Heart right ventricle (tissue), 16 donors: ENCODE data around the gene NEU1. TPM values are rescaled to one million over a fixed set of nuclear protein-coding genes. Genes with fewer than 3 reads are reported as not detected.
"Not testable (repeated sequence)": the region's sequence is repeated elsewhere in the genome, so short reads cannot be mapped to it uniquely, and the experiment has no call there.

Experiments
- ATAC-seq, 8 donors: fragments of 200-7000 bp; cut with Tn5 transposase; one replicate each; pipeline ENCODE4 v1.9.1; 2020; ENCODE audit warnings: mild to moderate bottlenecking in 8 of 8, moderate library complexity in 8 of 8, moderate number of reproducible peaks in 1 of 8
- DNase-seq, 2 donors: peaks; one replicate each; pipeline ENCODE4 v3.0.0-alpha.2; 2020
- H3K27ac ChIP-seq, 10 donors: fragments of 200-600 bp; sonication (generic) in 2 of 10; one replicate each; pipeline versions ENCODE4 v1.5.0 to v1.8.0; 2020 to 2022; ENCODE audit warnings: mild to moderate bottlenecking in 3 of 10
- H3K27me3 ChIP-seq, 7 donors: fragments of 200-600 bp; one replicate each; pipeline ENCODE4 v1.8.0; 2021 to 2022; ENCODE audit warnings: mild to moderate bottlenecking in 2 of 7
- H3K36me3 ChIP-seq, 9 donors: fragments of 200-600 bp; sonication (generic) in 1 of 9; one replicate each; pipeline versions ENCODE4 v1.5.0 to v1.8.0; 2020 to 2022; ENCODE audit warnings: mild to moderate bottlenecking in 2 of 9
- H3K4me1 ChIP-seq, 9 donors: fragments of 200-600 bp; sonication (generic) in 1 of 9; one replicate each; pipeline versions ENCODE4 v1.5.0 to v1.8.0; 2020 to 2022; ENCODE audit warnings: mild to moderate bottlenecking in 4 of 9
- H3K4me3 ChIP-seq, 10 donors: fragments of 200-600 bp; sonication (generic) in 2 of 10; one replicate each; pipeline versions ENCODE4 v1.5.0 to v1.8.0; 2020 to 2022; ENCODE audit warnings: mild to moderate bottlenecking in 7 of 10, moderate library complexity in 2 of 10
- H3K9me3 ChIP-seq, 11 donors: fragments of 200-600 bp in 10 of 11; sonication (generic) in 2 of 11; one replicate each; pipeline versions ENCODE4 v1.5.0 to v1.8.0; 2013 to 2022; ENCODE audit warnings: mild to moderate bottlenecking in 2 of 11, control low read depth in 1 of 11, moderate library complexity in 1 of 11
- CTCF ChIP-seq, 9 donors: fragments of 200-600 bp; sonication (generic) in 2 of 9; IDR thresholded peaks; one replicate each; pipeline versions ENCODE4 v1.5.0 to v1.8.0; 2021 to 2022; ENCODE audit warnings: antibody characterized with exemption in 9 of 9, mild to moderate bottlenecking in 5 of 9, moderate library complexity in 1 of 9
- WGBS, 2 donors: extraction: QIAGEN DNeasy Blood & Tissue Kit; methylation state at CpG; one replicate each; pipeline ENCODE4 v1.1.7; 2013; ENCODE audit warnings: inconsistent platforms in 1 of 2; 5-methylcytosine and 5-hydroxymethylcytosine counted together
- intact Hi-C, 10 donors: fragments of 100-400 bp; cut with DNase I; formaldehyde crosslinking; loops; one replicate each; pipeline versions ENCODE4 v1.11.1 to v1.14.2; 2022
- polyA plus RNA-seq, 2 donors: library from polyadenylated mRNA; stranded (reverse); fragments of 200-250 nt; gene quantifications; one replicate each; pipeline ENCODE4 v1.2.3, GENCODE V29; 2013
- total RNA-seq, 10 donors: library from RNA; stranded (reverse); fragmentation: NEBNext Ultra II Directional in 3 of 10; extraction: Animal tissue kit (Norgen Biotek cat#: 25700) in 3 of 10; gene quantifications; one replicate each; pipeline versions ENCODE4 v1.2.1 to v1.2.4, GENCODE V29; 2021 to 2023
- donor health status: Arrhythmogenic right ventricular cardiomyopathy.
- donor health status: ischemic (EF 13 %, LVEDD 7.1; RV severe dilation, severe dysfunction).
- donor health status: healthy with polysubstance abuse.
- donor health status: DM: no; HTN: yes; CAD: no.
- donor health status: DM: no; HTN: no; CAD: no.
- donor health status: ischemic (EF 25% LVEDD 6.9; RV normal size, moderate dysfunction).
- donor health status: ischemic (EF 25% LVEDD 5.7; RV mildly dilated, moderate dysfunction).
- donor health status: healthy.
- donor health status: DM: yes; HTN: yes; CAD: no.
- donor health status: Ischemic cardiomyopathy.
- donor health status: ischemic (EF 35%, LVEDD 5.7; RV mildly dilated, moderate dysfunction).
- donor health status: nonischemic (EF 11% LVEDD 7.7; RV severe dilation, severe dysfunction).
- donor health status: DM: yes; HTN: yes; CAD: no.
- donor health status: PGD.
- donor health status: ischemic (EF 29% LVEDD 5.4; RV normal size, mild dysfunction).
- donor health status: nonischemic (EF 23%, LVEDD 6.1; RV moderate dilation, normal function).

The NEU1 gene
- total and polyA plus RNA-seq, 12 donors, result 15.7 to 48.0 (median 22.3) TPM

GRCh38 chr6:31850765-31851484 lies 11.7 kb downstream of the NEU1 start:
- H3K27ac ChIP-seq, result no peak overlapping the region
- H3K4me3 ChIP-seq, result no peak overlapping the region
- WGBS, 2 donors, result 92 to 100% methylated on average over 2 of the region's 2 CpGs
- no peaks in the 10 kb centered on the region for H3K9me3 ChIP-seq
- intact Hi-C loops, result no loop called here
- no peaks in the 10 kb centered on the region for H3K36me3 ChIP-seq
- H3K27me3 ChIP-seq, result no peaks in the 10 kb centered on the region
- H3K4me1 ChIP-seq, result no peaks in the 10 kb centered on the region
- no peak for TF ChIP-seq CTCF (IDR thresholded peaks at IDR 0.05)
- DNase-seq, result no peak
- ATAC-seq, result no peak

- 89 to 93% methylated on average over 2 of the region's 2 CpGs for WGBS, 2 donors
- ATAC-seq (no peak), DNase-seq (no peak)
- Histone ChIP-seq H3K9me3 (no peaks in the 10 kb centered on the region), H3K27me3 (no peaks in the 10 kb centered on the region), H3K36me3 (peaks cover 0 to 6% (median 0%) of the 10 kb centered on the region in 9 donors), H3K4me1 (no peaks in the 10 kb centered on the region), H3K4me3 (no peak overlapping the region), H3K27ac (no peak overlapping the region)
- intact Hi-C loops, result no loop called here
- no peak for TF ChIP-seq CTCF (IDR thresholded peaks at IDR 0.05)
Measured at GRCh38 chr6:31847276-31847978, 15.2 kb downstream of the NEU1 start.

GRCh38 chr6:31844507-31844906 lies 18.1 kb downstream of the NEU1 start:
- 93 to 97% methylated on average over 3 of the region's 3 CpGs for WGBS, 2 donors

GRCh38 chr6:31842053-31842452 lies 20.6 kb downstream of the NEU1 start:
- H3K27ac ChIP-seq, result no peak overlapping the region
- peaks cover 9 to 21% (median 19%) of the 10 kb centered on the region in 9 donors for H3K4me1 ChIP-seq
- DNase-seq, result no peak
- intact Hi-C loops, result no loop called here
- no peaks in the 10 kb centered on the region for H3K9me3 ChIP-seq
- no peaks in the 10 kb centered on the region for H3K27me3 ChIP-seq
- 95% methylated on average over 9 of the region's 9 CpGs for WGBS, 2 donors
- no peak for ATAC-seq
- H3K4me3 ChIP-seq, result no peak overlapping the region
- peaks cover 0 to 57% (median 40%) of the 10 kb centered on the region in 9 donors for H3K36me3 ChIP-seq
- no peak for TF ChIP-seq CTCF (IDR thresholded peaks at IDR 0.05)

More at GRCh38 chr6:31844507-31844906, 18.1 kb downstream of the NEU1 start:
- peaks cover 0 to 33% (median 17%) of the 10 kb centered on the region in 9 donors for H3K36me3 ChIP-seq
- intact Hi-C loops, result no loop called here
- no peaks in the 10 kb centered on the region for H3K4me1 ChIP-seq
- no peak overlapping the region for H3K4me3 ChIP-seq
- TF ChIP-seq CTCF (IDR thresholded peaks at IDR 0.05), result no peak
- DNase-seq (no peak), ATAC-seq (no peak)
- no peaks in the 10 kb centered on the region for H3K9me3 ChIP-seq
- H3K27me3 ChIP-seq, result no peaks in the 10 kb centered on the region
- no peak overlapping the region for H3K27ac ChIP-seq

- not testable (repeated sequence) for H3K27me3 ChIP-seq, H3K9me3 ChIP-seq, H3K4me3 ChIP-seq, H3K27ac ChIP-seq, ATAC-seq, DNase-seq
- intact Hi-C loops, result loop anchor here in 7 of 10 donors (5.0 to 10.0 kb wide), 6 partner anchors 62 to 295 kb away; partner anchors contain the start of genes VWA7 (in 3 of the 7), ATP6V1G2 (in 2 of the 7), DDX39B (in 2 of the 7) and NFKBIL1 (in 2 of the 7)
- Histone ChIP-seq H3K4me1 (peaks cover 23 to 39% (median 37%) of the 10 kb centered on the region in 9 donors), H3K36me3 (peaks cover 0 to 69% (median 45%) of the 10 kb centered on the region in 9 donors)
- WGBS, 2 donors, result 85 to 88% methylated on average over 8 of the region's 8 CpGs
Measured at GRCh38 chr6:31839779-31840126, 22.9 kb downstream of the NEU1 start.
